ENCODE measurements around the gene PIEZO2. TPM values are rescaled to one million over a fixed set of nuclear protein-coding genes. Genes with fewer than 3 reads are reported as not detected.
"Not testable (repeated sequence)": the region's sequence is repeated elsewhere in the genome, so short reads cannot be mapped to it uniquely, and the experiment has no call there.

PIEZO2 gene
- total RNA-seq, 2 experiments from 2014 or later: not detected

DNA sequence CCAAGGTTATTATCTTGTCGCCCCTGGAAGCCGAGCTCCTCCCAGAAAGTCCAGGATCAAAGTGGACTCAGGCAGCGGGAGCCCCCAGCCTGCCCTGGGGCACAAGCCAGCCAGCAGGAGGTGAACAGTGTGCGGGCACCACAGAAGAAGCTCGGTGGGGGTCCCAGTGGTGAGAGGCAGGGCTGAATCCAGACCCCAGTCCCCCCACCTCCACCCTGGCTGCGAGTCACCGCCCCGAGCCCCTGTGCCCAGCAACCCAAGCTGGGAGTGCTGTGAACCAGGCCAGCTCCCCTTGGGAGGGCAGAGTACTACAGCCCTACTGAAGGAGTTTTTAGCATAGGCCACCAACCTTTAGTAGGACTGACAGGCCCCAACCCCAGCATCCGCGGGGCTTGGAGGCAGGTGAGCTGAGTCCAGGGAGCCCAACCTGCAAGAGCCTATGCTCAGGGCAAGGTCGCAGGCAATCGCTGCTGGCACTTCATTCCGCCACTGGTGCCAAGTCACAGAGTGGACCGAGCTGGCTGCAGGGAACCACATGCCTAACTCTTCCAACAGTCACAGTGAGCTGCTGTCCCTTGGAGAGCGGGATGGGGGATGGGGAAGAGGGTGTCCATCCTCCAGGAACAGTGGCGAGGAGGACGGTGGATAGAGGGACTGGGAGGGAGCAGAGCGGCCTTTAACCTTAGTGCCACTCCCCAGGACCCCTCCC is 3.0 kb downstream of the PIEZO2 start:
- no peaks in the 10 kb centered on the region for H3K4me1 Mint-ChIP-seq
- H3K27me3 Mint-ChIP-seq: peaks cover 36% of the 10 kb centered on the region
- CTCF ChIA-PET: no interaction called here
- H3K9me3 Mint-ChIP-seq: no peaks in the 10 kb centered on the region
- H3K27ac Mint-ChIP-seq: no peak overlapping the region
- no peaks in the 10 kb centered on the region for H3K36me3 Mint-ChIP-seq (ENCODE audit: low read depth)
- no peak overlapping the region for H3K4me3 Mint-ChIP-seq
- POLR2A ChIA-PET: no interaction called here
- no peak for DNase-seq

DNA sequence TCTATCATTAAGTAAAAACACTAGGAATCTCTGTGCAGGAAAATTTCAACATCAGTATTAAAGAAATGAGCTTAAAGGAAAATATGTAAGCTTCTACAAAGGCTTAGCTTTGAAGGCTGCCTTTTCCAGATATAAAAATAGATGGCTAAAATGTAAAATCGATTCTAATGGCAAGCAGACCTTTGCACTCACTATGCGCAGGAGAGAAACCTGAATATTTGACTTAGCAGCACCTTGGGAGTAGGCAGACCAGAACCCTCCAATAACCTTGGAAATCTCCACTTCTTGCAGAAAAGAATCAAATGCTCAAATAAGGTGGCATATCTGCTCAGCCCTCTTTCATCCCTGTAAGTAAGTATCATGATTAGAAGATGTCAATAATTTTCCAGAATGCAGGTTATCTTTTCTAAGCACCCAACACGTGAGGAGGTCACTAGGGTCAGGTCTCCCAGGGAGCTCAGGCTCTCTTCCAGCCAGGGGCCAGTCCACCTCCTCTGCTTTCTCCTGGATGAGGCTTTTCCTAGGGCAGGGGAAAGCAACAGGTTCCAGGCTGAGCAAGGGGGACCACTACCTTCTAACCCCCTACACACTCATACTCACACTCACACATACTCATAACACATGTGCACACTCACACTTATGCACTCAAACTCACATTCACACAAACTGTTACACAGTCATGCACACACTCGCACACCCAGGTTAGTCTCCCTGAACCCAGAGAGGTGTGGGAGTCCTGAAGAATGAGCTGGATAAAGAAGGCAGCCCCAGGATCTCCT is 3.8 kb downstream of the PIEZO2 start:
- Mint-ChIP-seq H3K9me3 (no peaks in the 10 kb centered on the region), H3K4me1 (no peaks in the 10 kb centered on the region), H3K27me3 (peaks cover 31% of the 10 kb centered on the region), H3K36me3 (ENCODE audit: low read depth) (no peaks in the 10 kb centered on the region), H3K4me3 (no peak overlapping the region), H3K27ac (no peak overlapping the region)
- ChIA-PET CTCF (no interaction called here), POLR2A (no interaction called here)
- DNase-seq: no peak

DNA sequence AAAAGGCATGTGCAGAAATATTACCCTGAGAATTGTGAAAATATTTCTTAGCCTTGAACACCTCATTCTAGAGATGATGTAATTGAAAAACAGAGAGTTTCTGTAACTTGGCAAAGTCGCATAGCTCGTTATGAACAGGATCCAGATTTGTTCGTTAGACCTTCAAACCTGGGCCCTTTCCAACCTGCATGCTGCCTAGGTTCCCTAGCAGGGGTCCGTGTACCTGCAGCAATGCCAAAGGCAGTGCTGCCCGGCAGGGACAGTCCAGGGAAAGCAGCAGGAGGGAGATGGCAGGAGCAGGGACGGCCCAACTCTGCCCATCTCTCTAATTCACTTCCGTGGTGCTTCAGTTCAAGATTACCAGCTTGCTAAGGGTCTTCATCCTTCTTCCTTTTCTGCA is 12.0 kb downstream of the PIEZO2 start:
- DNase-seq: no peak
- CTCF ChIA-PET: no interaction called here
- Mint-ChIP-seq H3K4me1 (no peaks in the 10 kb centered on the region), H3K9me3 (no peaks in the 10 kb centered on the region), H3K27me3 (no peaks in the 10 kb centered on the region), H3K36me3 (ENCODE audit: low read depth) (no peaks in the 10 kb centered on the region), H3K27ac (no peak overlapping the region), H3K4me3 (no peak overlapping the region)
- POLR2A ChIA-PET: no interaction called here

GRCh38 chr18:11136241-11136640 is 13.1 kb downstream of the PIEZO2 start:
- Mint-ChIP-seq H3K4me1 (no peaks in the 10 kb centered on the region), H3K9me3 (no peaks in the 10 kb centered on the region)

GRCh38 chr18:11134940-11135339 is 14.4 kb downstream of the PIEZO2 start:
- Mint-ChIP-seq H3K4me1 (no peaks in the 10 kb centered on the region), H3K9me3 (no peaks in the 10 kb centered on the region), H3K4me3 (no peak overlapping the region), H3K27me3 (no peaks in the 10 kb centered on the region), H3K27ac (no peak overlapping the region), H3K36me3 (ENCODE audit: low read depth) (no peaks in the 10 kb centered on the region)
- CTCF ChIA-PET: no interaction called here
- POLR2A ChIA-PET: no interaction called here
- no peak for DNase-seq

More at GRCh38 chr18:11136241-11136640, 13.1 kb downstream of the PIEZO2 start:
- Mint-ChIP-seq H3K27me3 (no peaks in the 10 kb centered on the region), H3K27ac (no peak overlapping the region), H3K4me3 (no peak overlapping the region), H3K36me3 (ENCODE audit: low read depth) (no peaks in the 10 kb centered on the region)
- DNase-seq: no peak
- ChIA-PET CTCF (no interaction called here), POLR2A (no interaction called here)

DNA sequence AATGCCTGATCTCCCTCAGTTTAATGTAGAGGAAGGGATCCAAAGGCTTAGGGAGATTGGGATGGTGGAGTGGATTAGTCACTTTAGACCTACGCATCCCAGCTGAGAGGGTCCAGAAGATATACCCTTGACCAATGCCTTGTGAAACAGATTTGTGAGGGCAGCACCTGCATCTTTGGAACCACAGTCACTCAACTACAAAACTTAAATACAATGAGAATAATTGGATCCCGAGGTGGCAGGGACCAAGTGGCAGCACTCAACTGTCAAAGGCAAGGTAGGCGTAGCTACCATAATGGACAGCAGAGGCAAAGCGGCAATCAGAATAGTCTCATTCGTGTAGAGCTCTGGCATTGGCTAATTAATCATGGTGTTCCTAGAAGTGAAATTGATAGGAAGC is 20.3 kb downstream of the PIEZO2 start:
- H3K27ac Mint-ChIP-seq; POLR2A ChIA-PET; H3K36me3 Mint-ChIP-seq (ENCODE audit: low read depth); H3K4me1 Mint-ChIP-seq; CTCF ChIA-PET; H3K27me3 Mint-ChIP-seq; H3K4me3 Mint-ChIP-seq; H3K9me3 Mint-ChIP-seq; DNase-seq: not testable (repeated sequence)

GRCh38 chr18:11125492-11126315 is 23.7 kb downstream of the PIEZO2 start:
- Mint-ChIP-seq H3K9me3 (peaks cover 6% of the 10 kb centered on the region), H3K4me3 (no peak overlapping the region), H3K4me1 (no peaks in the 10 kb centered on the region), H3K27ac (no peak overlapping the region), H3K27me3 (no peaks in the 10 kb centered on the region), H3K36me3 (ENCODE audit: low read depth) (no peaks in the 10 kb centered on the region)
- no peak for DNase-seq
- POLR2A ChIA-PET: no interaction called here
- CTCF ChIA-PET: no interaction called here

DNA sequence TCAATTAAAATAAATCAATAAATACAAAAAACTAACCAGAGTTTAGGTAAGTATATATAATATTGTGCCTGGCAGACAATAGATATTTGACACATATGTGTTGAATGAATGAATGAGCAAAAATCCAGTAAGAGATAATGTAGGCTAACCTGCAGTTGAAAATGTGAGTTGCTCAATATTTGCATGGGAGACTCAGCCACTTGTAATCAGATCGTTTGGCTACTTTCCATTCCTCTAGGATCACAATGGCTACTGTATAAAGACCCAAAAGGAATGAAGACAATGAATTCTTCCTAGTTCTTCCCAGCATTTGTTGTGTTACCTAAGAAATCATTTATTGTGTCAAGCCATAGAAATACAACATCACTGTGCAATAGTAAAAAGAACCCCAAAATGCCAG is 25.3 kb downstream of the PIEZO2 start:
- Mint-ChIP-seq H3K4me1 (no peaks in the 10 kb centered on the region), H3K27ac (no peak overlapping the region), H3K36me3 (ENCODE audit: low read depth) (no peaks in the 10 kb centered on the region), H3K27me3 (no peaks in the 10 kb centered on the region), H3K4me3 (no peak overlapping the region), H3K9me3 (peaks cover 5% of the 10 kb centered on the region)
- POLR2A ChIA-PET: no interaction called here
- CTCF ChIA-PET: no interaction called here
- no peak for DNase-seq

GRCh38 chr18:11121443-11121849 is 27.9 kb downstream of the PIEZO2 start:
- POLR2A ChIA-PET: no interaction called here
- CTCF ChIA-PET: no interaction called here
- H3K4me3 Mint-ChIP-seq: no peak overlapping the region

DNA sequence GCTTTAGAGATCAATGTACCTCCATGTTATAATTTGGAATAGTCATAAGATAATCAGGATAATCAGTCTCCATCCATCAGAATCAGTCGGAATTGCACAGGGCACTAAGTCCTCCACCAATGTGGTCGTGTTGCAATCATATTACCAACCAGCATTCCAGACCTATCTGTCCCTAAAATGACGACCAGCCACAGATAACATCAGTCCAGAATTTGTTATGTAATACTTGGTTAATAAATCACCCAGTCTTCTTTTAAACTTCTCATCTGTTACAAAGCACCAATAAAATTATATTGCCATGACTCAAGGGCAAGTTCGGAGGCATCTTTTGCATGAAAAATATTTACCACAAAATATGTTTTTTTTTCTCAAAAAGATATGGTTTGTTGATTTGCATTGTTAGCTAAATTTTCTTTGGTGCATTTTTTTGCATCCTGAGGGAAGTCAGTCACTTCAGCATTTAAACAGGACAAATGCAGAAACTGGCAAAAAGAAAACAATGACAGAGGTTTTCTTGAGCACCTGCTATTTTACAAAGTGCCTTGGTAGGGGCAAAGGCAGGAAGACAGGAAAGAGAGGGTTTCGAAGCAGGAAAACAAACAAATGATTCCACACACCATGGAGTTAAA is 29.3 kb downstream of the PIEZO2 start:
- ChIA-PET POLR2A (no interaction called here), CTCF (no interaction called here)
- Mint-ChIP-seq H3K9me3 (no peaks in the 10 kb centered on the region), H3K4me3 (no peak overlapping the region), H3K27ac (no peak overlapping the region), H3K36me3 (ENCODE audit: low read depth) (no peaks in the 10 kb centered on the region), H3K4me1 (no peaks in the 10 kb centered on the region), H3K27me3 (no peaks in the 10 kb centered on the region)
- no peak for DNase-seq

More at GRCh38 chr18:11121443-11121849, 27.9 kb downstream of the PIEZO2 start:
- Mint-ChIP-seq H3K4me1 (no peaks in the 10 kb centered on the region), H3K27ac (no peak overlapping the region), H3K36me3 (ENCODE audit: low read depth) (no peaks in the 10 kb centered on the region), H3K9me3 (no peaks in the 10 kb centered on the region), H3K27me3 (no peaks in the 10 kb centered on the region)
- no peak for DNase-seq

DNA sequence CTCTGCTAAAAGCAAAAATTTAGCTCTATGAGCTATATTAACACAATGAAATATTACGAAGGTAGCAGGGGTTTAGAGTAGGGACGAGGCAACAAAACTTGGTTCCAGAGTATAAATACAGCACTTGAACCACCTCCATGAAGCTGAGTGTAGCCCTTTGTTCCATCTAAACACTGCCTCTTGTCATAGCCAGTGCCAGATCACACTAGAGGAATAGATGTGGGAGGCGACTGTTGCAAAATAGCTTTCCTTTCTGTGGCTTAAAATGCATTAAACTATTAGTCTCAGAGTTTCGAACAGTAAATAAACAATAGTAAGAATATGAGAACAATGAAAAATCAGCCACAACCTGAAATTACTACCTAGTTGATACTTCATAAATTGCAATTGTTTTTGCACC is 29.8 kb downstream of the PIEZO2 start:
- ChIA-PET POLR2A (no interaction called here), CTCF (no interaction called here)
- no peaks in the 10 kb centered on the region for H3K4me1 Mint-ChIP-seq
- H3K27me3 Mint-ChIP-seq: no peaks in the 10 kb centered on the region
- no peak overlapping the region for H3K27ac Mint-ChIP-seq
- H3K36me3 Mint-ChIP-seq (ENCODE audit: low read depth): no peaks in the 10 kb centered on the region
- DNase-seq: no peak
- H3K4me3 Mint-ChIP-seq: no peak overlapping the region
- no peaks in the 10 kb centered on the region for H3K9me3 Mint-ChIP-seq

DNA sequence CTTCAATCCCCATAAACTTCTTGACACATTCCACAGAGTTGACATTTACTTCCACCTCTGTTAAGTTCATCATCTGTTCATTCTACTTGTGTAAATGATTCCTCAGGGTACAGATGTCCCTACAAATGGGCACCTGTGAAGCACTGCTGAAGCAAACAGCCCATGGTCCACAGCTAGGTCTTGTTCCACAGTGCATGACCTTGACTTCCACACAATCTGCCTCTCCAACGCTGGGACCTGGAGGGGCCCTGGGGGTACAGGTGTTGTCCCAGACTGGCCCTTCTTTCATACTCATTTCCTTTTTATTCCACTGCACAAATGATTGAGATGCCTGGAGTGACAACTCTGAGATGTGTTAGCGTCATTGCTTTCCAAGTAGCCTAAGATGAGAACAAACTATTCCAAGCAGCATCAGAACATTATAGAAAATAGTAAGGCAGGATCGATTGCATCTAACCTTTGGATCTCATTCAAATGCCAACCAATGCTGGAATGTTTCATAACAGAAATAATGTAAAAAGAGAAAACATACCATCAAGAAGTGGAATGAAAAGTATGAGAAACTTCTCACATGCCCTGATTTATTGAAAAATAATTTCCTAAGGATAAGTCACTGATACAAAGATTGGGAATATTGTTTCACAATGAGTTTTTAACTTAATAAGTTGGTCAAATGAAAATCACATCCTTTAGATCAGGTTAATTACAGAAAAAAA is 31.2 kb downstream of the PIEZO2 start:
- CTCF ChIA-PET: no interaction called here
- H3K27ac Mint-ChIP-seq: no peak overlapping the region
- no peaks in the 10 kb centered on the region for H3K27me3 Mint-ChIP-seq
- POLR2A ChIA-PET: no interaction called here
- no peak overlapping the region for H3K4me3 Mint-ChIP-seq
- H3K9me3 Mint-ChIP-seq: no peaks in the 10 kb centered on the region
- H3K4me1 Mint-ChIP-seq: no peaks in the 10 kb centered on the region
- no peak for DNase-seq
- H3K36me3 Mint-ChIP-seq (ENCODE audit: low read depth): no peaks in the 10 kb centered on the region

- Mint-ChIP-seq H3K4me1 (no peaks in the 10 kb centered on the region), H3K27me3 (no peaks in the 10 kb centered on the region), H3K36me3 (ENCODE audit: low read depth) (no peaks in the 10 kb centered on the region), H3K4me3 (no peak overlapping the region), H3K9me3 (no peaks in the 10 kb centered on the region), H3K27ac (no peak overlapping the region)
- CTCF ChIA-PET: no interaction called here
- DNase-seq: no peak
- POLR2A ChIA-PET: no interaction called here
Measured at GRCh38 chr18:11115276-11115675, 34.1 kb downstream of the PIEZO2 start.

Measured in activated CD4-positive, alpha-beta memory T cell treated with anti-CD3 and anti-CD28 coated beads, Interleukin-2, amount 10 ng/mL, durations not matched to agents 7 days and 5 days (primary cell).